Stimulated activated naive CD8-positive, alpha-beta T cell treated with anti-CD3 and anti-CD28 coated beads, Interleukin-15, Interleukin-2, amounts not matched to agents 100 U/mL and 50 U/mL, for 24 hours (primary cell): ENCODE results near the gene F8.

Experiments
- ATAC-seq: fragments of 150-1000 bp; cut with Tn5 transposase; one replicate; pipeline ENCODE4 v1.10.0; 2021
- DNase-seq: peaks from one replicate; pipeline ENCODE4 v3.0.0; 2021

Gene F8

GRCh38 chrX:154813801-154814200 is 208.7 kb downstream of the F8 start:
- no peak for DNase-seq

DNA sequence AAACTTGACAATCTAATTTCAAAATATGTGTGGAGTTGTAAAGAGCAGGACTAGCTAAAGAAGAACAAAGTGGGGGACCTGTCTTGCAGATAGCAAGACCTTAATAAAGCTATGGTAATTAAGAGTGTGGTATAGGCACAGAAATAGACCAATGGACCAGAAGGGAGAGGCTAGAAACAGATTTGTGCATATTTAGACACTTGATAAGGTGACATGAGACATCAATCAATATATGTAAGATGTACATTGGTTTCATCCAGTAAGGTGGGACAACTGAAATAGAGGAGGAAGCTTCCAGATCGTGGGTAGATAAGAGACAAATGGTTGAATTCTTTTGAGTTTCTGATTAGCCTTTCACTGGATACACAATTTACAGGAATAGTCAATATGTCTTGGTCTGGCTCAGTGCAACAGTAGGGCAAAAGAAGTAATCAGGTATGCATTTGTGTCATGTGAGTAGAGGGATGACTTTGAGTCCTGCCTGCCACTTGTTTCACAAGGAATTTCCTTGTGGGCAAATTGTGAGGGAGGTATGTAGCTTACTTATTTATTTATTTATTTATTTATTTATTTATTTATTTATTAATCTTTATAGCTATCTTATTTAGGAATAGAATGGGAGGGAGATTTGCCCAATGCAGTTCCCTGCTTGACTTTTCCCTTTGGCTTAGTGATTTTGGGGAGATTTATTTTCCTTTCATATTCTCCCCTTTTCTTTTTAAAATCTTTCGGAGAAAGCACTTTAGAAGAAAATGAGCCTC is 210.0 kb downstream of the F8 start:
- no peak for ATAC-seq
- no peak for DNase-seq

More at GRCh38 chrX:154813801-154814200, 208.7 kb downstream of the F8 start:
- ATAC-seq = no peak

GRCh38 chrX:154809939-154810665 is 212.4 kb downstream of the F8 start:
- ATAC-seq = peak; percentile 53
- DNase-seq = no peak

DNA sequence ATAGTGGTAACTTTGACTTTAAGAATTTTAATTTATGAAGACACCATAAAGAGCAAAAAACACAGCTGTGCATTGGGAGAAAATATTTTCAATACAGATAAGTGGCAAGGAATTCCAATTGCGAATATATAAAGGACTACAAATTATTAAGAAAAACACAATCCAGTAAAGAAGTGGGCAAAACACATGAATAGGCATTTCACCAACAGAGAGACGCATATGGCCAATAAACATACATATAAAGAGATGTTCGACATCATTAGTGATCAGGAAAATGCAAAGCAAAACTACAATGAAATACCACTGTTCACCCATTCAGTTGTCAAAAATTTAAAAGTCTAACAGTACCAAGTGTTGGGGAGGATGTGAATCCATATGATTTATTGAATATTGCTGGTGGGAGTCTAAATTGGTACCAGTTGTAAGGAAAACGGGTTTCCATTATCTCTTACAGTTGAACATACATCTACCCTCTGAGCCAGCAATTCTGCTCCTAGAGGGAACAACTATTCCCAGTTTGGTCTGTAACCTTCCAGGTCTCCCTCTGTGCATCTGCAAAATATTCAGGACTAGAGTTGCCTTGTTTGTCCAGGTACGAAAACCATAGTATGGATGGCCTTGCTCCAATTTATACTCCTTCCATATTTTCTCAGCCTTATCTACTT is 215.6 kb downstream of the F8 start:
- DNase-seq = no peak
- ATAC-seq = no peak

- DNase-seq = no peak
- no peak for ATAC-seq
Measured at GRCh38 chrX:154805696-154806091, 216.8 kb downstream of the F8 start.

- ATAC-seq (peak; percentile 84), DNase-seq (peak; percentile 77)
Measured at GRCh38 chrX:154804957-154805695, 217.4 kb downstream of the F8 start, which contains the start of gene MPP1. TSS of gene MPP1 (minus strand) at chrX:154805485. CDS start at chrX:154805373, 112 bp downstream.

GRCh38 chrX:154804261-154804956 is 218.1 kb downstream of the F8 start:
- ATAC-seq (no peak), DNase-seq (no peak)

- DNase-seq (no peak), ATAC-seq (no peak)
Measured at GRCh38 chrX:154802947-154803346, 219.6 kb downstream of the F8 start.

DNA sequence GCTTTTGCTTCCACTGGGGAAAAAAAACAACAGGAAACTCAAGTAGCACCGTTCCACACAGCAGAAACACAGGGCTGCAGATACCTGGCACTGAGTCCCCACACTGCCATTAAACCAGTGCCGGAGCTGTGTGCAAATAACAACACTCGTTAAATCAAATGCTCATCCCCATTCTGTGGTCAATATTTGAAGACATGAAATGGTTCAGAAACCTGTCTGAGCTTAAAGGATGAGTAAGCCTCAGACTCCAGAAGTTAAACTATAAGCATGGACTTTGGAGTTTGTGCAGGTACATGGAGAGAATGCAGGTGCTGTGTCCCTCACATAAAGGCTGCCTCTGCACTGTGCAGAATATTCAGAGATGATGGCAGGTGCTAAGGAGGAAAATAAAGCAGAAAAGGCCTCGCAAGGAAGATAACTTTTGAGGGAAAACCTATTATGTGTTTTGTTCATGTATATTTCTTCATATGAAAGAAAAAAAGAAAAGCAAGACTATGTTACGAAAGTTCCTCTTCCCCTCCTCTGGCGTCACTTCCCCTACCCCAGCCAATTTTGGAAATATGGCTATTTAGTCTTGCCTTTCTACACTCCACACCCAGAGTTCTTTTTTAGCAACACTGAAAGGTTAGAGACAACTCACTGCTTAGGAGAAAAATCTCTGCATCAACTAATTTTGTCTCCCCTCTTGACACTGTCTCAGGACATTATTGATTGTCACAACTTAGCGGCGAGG is 221.9 kb downstream of the F8 start:
- ATAC-seq (no peak), DNase-seq (no peak)

- ATAC-seq = peak; percentile 12
- DNase-seq = no peak
Measured at GRCh38 chrX:154799556-154800348, 222.8 kb downstream of the F8 start.

DNA sequence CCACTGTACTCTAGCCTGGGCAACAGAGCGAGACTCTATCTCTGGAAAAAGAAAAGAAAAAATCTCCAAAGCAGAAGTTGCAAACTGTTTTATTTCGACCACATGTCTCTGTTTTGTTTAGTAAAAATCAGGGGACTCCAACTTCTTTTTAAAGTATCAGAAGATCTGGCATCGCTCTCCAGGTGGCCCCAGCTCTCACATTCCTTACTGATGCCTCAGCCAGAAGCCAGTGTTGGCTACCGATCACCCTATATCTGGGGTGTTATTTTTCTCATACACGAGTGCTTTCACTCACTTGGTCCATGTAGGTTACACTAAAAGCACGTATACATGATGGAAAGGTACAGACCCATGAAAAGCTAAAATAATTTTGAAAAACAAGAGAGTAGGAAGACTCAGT is 225.5 kb downstream of the F8 start:
- DNase-seq (no peak), ATAC-seq (no peak)

GRCh38 chrX:154795016-154795415 is 227.5 kb downstream of the F8 start:
- DNase-seq (no peak), ATAC-seq (no peak)

- ATAC-seq (no peak), DNase-seq (no peak)
Measured at GRCh38 chrX:154793084-154793795, 229.3 kb downstream of the F8 start.

DNA sequence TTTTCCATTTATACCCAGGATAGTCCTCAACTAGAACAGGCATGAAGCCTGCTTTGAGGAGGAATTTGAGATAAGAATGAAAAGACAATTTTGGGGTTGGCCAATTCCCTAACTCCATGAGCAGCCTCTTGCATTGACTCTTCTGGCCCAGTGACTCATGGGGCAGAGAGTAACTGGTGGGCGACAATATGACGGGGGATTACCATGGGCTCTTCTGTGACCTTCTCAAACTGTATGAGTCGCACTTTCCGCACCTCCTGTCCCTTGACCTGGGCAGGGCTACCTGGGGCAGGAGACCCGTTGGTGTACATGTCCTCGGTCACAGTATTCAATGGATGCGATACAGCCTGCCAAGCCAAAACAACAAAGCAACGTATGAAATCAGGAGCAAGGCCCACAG is 230.6 kb downstream of the F8 start:
- ATAC-seq = peak; percentile 76

DNA sequence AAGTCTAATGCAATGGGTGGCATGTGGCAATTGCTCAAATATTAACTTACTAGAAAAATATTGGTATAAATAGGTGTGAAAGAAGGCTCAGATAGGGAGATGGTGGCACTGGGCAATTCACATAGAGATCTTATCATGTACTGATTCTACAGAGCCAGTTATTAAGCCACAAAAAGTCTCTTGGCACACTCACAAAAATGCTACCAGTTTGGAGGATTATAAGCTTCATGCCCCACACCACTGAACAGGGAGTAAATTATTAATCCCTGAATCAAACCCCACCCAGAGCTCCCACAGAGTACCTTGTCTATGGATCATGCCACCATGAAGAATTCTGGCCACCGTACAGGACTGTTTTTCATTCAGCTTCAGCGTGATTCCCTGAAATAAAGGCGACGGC is 231.1 kb downstream of the F8 start:
- no peak for ATAC-seq

More for the DNA sequence above, 230.6 kb downstream of the F8 start:
- peak; percentile 48 for DNase-seq

More for the DNA sequence above, 231.1 kb downstream of the F8 start:
- no peak for DNase-seq
